Measurements from ENCODE around the gene SCT.

DNA sequence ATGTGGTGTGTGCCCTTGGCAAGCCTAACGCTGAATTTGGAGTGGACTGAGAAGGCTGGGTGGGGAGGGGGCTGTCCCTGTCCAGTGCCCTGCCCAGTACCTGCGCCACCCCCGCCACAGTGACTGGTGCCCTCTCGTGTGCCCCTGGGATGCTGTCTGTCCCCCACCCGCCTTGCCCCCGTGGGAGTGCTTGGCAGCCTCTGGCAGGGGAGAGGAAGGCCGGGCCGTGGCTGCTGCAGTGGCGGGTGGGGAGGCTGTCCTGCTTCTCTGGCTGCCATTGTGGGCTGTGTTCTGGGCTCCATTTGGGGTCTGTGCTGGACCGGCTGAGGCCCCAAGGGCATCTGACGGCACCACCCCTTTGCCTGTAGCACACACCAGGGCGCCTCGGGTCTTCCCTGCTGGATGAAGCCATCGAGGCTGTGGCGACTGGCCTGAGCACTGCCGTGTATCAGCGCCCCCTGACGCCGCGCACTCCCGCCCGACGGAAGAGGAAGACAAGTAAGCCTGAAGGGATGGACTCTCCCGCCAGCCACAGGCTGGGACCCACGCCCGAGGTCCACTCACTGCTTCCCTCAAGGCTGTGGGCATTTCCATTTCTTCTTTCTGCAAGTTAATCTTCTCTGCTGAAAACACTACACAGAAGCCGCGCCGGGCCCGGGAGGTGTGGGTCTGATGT lies 28.8 kb downstream of the SCT start:
- TF ChIP-seq, protein P1, sequence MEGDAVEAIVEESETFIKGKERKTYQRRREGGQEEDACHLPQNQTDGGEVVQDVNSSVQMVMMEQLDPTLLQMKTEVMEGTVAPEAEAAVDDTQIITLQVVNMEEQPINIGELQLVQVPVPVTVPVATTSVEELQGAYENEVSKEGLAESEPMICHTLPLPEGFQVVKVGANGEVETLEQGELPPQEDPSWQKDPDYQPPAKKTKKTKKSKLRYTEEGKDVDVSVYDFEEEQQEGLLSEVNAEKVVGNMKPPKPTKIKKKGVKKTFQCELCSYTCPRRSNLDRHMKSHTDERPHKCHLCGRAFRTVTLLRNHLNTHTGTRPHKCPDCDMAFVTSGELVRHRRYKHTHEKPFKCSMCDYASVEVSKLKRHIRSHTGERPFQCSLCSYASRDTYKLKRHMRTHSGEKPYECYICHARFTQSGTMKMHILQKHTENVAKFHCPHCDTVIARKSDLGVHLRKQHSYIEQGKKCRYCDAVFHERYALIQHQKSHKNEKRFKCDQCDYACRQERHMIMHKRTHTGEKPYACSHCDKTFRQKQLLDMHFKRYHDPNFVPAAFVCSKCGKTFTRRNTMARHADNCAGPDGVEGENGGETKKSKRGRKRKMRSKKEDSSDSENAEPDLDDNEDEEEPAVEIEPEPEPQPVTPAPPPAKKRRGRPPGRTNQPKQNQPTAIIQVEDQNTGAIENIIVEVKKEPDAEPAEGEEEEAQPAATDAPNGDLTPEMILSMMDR (conservative IDR thresholded peaks at IDR 0.05; ENCODE audit: low read depth in 2 of 2): 0 out of 4 replicates have a peak, but pooled peaks of 1 of the 2 experiments have one; percentile 19
- no peak for TF ChIP-seq POLR2AphosphoS5 (IDR thresholded peaks at IDR 0.05; ENCODE audit: low read depth)
- TF ChIP-seq EZH2phosphoT487 (IDR thresholded peaks at IDR 0.05; ENCODE audit: unreplicated experiment): no peak
- TF ChIP-seq, protein P2, sequence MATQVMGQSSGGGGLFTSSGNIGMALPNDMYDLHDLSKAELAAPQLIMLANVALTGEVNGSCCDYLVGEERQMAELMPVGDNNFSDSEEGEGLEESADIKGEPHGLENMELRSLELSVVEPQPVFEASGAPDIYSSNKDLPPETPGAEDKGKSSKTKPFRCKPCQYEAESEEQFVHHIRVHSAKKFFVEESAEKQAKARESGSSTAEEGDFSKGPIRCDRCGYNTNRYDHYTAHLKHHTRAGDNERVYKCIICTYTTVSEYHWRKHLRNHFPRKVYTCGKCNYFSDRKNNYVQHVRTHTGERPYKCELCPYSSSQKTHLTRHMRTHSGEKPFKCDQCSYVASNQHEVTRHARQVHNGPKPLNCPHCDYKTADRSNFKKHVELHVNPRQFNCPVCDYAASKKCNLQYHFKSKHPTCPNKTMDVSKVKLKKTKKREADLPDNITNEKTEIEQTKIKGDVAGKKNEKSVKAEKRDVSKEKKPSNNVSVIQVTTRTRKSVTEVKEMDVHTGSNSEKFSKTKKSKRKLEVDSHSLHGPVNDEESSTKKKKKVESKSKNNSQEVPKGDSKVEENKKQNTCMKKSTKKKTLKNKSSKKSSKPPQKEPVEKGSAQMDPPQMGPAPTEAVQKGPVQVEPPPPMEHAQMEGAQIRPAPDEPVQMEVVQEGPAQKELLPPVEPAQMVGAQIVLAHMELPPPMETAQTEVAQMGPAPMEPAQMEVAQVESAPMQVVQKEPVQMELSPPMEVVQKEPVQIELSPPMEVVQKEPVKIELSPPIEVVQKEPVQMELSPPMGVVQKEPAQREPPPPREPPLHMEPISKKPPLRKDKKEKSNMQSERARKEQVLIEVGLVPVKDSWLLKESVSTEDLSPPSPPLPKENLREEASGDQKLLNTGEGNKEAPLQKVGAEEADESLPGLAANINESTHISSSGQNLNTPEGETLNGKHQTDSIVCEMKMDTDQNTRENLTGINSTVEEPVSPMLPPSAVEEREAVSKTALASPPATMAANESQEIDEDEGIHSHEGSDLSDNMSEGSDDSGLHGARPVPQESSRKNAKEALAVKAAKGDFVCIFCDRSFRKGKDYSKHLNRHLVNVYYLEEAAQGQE (IDR thresholded peaks at IDR 0.05; ENCODE audit: unreplicated experiment): no peak
- no peak for TF ChIP-seq EZH2 (IDR thresholded peaks at IDR 0.05; ENCODE audit: low read depth, unreplicated experiment)
- no peak for TF ChIP-seq CREB1 (CRISPR knock-in tag; IDR thresholded peaks at IDR 0.05; ENCODE audit: low read depth)
- no peak for TF ChIP-seq NANOG (IDR thresholded peaks at IDR 0.05; ENCODE audit: borderline replicate concordance)
- TF ChIP-seq ZNF114 (CRISPR knock-in tag; IDR thresholded peaks at IDR 0.05): no peak
- TF ChIP-seq STAT1 (IDR thresholded peaks at IDR 0.05; ENCODE audit: unreplicated experiment): no peak

Measured in GM23338 (cell line).